ENCODE data around the gene NOPCHAP1. TPM values are rescaled to one million over a fixed set of nuclear protein-coding genes. Genes with fewer than 3 reads are reported as not detected.
A peak's percentile ranks its signal among the peaks of the same experiment; 100 is the strongest.
"Not testable (repeated sequence)": the region's sequence is repeated elsewhere in the genome, so short reads cannot be mapped to it uniquely, and the experiment has no call there.

NOPCHAP1 gene
- total and polyA plus RNA-seq, 12 donors = 1.4 to 18.2 (median 10.2) TPM

DNA sequence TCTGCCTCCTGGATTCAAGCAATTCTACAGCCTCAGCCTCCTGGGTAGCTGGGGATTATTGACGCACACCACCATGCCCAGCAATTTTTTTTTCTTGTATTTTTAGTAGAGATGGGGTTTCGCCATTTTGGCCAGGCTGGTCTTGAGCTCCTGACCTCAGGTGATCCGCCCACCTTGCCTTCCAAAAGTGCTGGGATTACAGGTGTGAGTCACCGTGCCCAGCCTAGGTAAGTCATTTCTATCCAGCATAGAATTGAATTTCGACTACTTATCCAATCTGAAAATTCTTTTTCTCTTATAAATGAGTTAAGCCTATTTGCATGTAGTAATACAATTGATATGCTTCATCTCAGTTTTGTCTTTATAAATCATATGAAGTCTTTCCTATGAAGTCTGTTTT, 12.9 kb upstream of the NOPCHAP1 start:
- no peak for TF ChIP-seq CTCF (IDR thresholded peaks at IDR 0.05)
- TF ChIP-seq POLR2A (IDR thresholded peaks at IDR 0.05) = no peak
- H3K27ac ChIP-seq = no peak overlapping the region
- H3K4me3 ChIP-seq = no peak overlapping the region
- no peaks in the 10 kb centered on the region for H3K4me1 ChIP-seq (replicated peaks in 1 of 2)
- no peak for DNase-seq
- 92 to 97% (median 94%) methylated on average over 5 of the region's 5 CpGs for WGBS, 4 donors
- no peaks in the 10 kb centered on the region for H3K27me3 ChIP-seq
- intact Hi-C loops (cut with DNase I) = no loop called here
- no peaks in the 10 kb centered on the region for H3K36me3 ChIP-seq (replicated peaks in 1 of 2)
- H3K9me3 ChIP-seq (replicated peaks in 1 of 3) = no peaks in the 10 kb centered on the region

DNA sequence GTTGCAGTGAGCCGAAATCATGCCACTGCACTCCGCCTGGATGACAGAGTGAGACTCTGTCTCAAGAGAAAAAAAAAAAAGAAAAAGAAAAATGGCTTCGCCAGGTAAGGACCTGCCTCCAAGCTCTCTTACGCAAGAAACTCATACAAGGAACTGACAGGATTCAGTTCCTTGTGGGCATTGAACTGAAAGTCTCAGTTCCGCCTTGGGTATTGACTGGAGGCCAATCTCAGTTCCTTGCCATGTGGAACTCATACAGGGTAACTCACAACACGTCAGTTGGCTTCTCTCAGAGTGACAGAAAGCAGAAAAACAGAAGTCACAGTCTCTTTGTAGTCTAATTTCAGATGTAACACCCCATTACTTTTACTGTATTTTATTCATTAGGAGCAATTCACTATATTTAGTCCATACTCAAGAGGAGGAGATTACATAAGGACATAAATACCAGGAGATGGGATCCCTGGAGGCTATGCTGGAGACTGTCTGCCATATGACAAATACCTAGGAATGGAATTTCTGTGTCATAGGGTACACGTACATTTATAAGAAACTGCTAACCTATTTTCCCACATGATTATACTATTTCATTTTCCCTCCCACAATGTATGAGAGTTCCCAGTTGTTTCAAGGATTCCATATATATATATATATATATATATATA, 11.4 kb upstream of the NOPCHAP1 start:
- Histone ChIP-seq H3K4me1 (replicated peaks in 1 of 2) (no peaks in the 10 kb centered on the region), H3K36me3 (replicated peaks in 1 of 2) (no peaks in the 10 kb centered on the region), H3K9me3 (replicated peaks in 1 of 3) (no peaks in the 10 kb centered on the region), H3K27me3 (no peaks in the 10 kb centered on the region), H3K27ac (no peak overlapping the region), H3K4me3 (no peak overlapping the region)
- DNase-seq = peak in 2 of 7 donors; percentile 26 to 33
- intact Hi-C loops (cut with DNase I) = no loop called here
- TF ChIP-seq POLR2A (IDR thresholded peaks at IDR 0.05) (no peak), CTCF (IDR thresholded peaks at IDR 0.05) (no peak)
- WGBS, 4 donors = 77 to 88% (median 82%) methylated on average over 7 of the region's 7 CpGs

- 54 to 82% (median 57%) methylated on average over 2 to 4 of the region's 4 CpGs; no CpG with 5 or more reads in 1 of the 4 donors for WGBS, 4 donors
- Histone ChIP-seq H3K4me3 (no peak overlapping the region), H3K4me1 (replicated peaks in 1 of 2) (no peaks in the 10 kb centered on the region), H3K36me3 (replicated peaks in 1 of 2) (peaks cover 0 to 3% of the 10 kb centered on the region in 2 donors), H3K9me3 (replicated peaks in 1 of 3) (no peaks in the 10 kb centered on the region), H3K27me3 (no peaks in the 10 kb centered on the region), H3K27ac (no peak overlapping the region)
- no peak for DNase-seq
- no peak for TF ChIP-seq POLR2A (IDR thresholded peaks at IDR 0.05)
- no peak for TF ChIP-seq CTCF (IDR thresholded peaks at IDR 0.05)
- intact Hi-C loops (cut with DNase I) = no loop called here
Measured at GRCh38 chr12:104975587-104976343, 10.4 kb upstream of the NOPCHAP1 start.

- Histone ChIP-seq H3K9me3 (replicated peaks in 1 of 3) (no peaks in the 10 kb centered on the region), H3K4me3 (no peak overlapping the region), H3K27me3 (no peaks in the 10 kb centered on the region), H3K27ac (no peak overlapping the region), H3K36me3 (replicated peaks in 1 of 2) (peaks cover 0 to 3% of the 10 kb centered on the region in 2 donors), H3K4me1 (replicated peaks in 1 of 2) (no peaks in the 10 kb centered on the region)
- intact Hi-C loops (cut with DNase I) = no loop called here
- TF ChIP-seq POLR2A (IDR thresholded peaks at IDR 0.05) = no peak
- no peak for TF ChIP-seq CTCF (IDR thresholded peaks at IDR 0.05)
- DNase-seq = no peak
- 58 to 83% (median 76%) methylated on average over 5 to 8 of the region's 8 CpGs; no CpG with 5 or more reads in 1 of the 4 donors for WGBS, 4 donors
Measured at GRCh38 chr12:104976703-104977102, 9.4 kb upstream of the NOPCHAP1 start.

GRCh38 chr12:104977688-104978087, 8.4 kb upstream of the NOPCHAP1 start:
- not testable (repeated sequence) for H3K4me1 ChIP-seq (replicated peaks in 1 of 2)

More at GRCh38 chr12:104977688-104978087, 8.4 kb upstream of the NOPCHAP1 start:
- intact Hi-C loops (cut with DNase I); H3K4me3 ChIP-seq; DNase-seq; H3K27ac ChIP-seq; H3K9me3 ChIP-seq (replicated peaks in 1 of 3); H3K27me3 ChIP-seq; H3K36me3 ChIP-seq (replicated peaks in 1 of 2): not testable (repeated sequence)
- WGBS, 4 donors = 88 to 95% (median 92%) methylated on average over 3 to 15 of the region's 15 CpGs; no CpG with 5 or more reads in 1 of the 4 donors
